ENCODE results near the gene DLAT.

GRCh38 chr11:112086422-112087191 lies 61.4 kb downstream of the DLAT start, which contains the start of the genes SDHD and TIMM8B:
- TF ChIP-seq POLR2AphosphoS5 (IDR thresholded peaks at IDR 0.05) (peak; percentile 94 to 97 (median 95)), POLR2A (IDR thresholded peaks at IDR 0.05) (no peak)
- TF ChIP-seq, protein P1, sequence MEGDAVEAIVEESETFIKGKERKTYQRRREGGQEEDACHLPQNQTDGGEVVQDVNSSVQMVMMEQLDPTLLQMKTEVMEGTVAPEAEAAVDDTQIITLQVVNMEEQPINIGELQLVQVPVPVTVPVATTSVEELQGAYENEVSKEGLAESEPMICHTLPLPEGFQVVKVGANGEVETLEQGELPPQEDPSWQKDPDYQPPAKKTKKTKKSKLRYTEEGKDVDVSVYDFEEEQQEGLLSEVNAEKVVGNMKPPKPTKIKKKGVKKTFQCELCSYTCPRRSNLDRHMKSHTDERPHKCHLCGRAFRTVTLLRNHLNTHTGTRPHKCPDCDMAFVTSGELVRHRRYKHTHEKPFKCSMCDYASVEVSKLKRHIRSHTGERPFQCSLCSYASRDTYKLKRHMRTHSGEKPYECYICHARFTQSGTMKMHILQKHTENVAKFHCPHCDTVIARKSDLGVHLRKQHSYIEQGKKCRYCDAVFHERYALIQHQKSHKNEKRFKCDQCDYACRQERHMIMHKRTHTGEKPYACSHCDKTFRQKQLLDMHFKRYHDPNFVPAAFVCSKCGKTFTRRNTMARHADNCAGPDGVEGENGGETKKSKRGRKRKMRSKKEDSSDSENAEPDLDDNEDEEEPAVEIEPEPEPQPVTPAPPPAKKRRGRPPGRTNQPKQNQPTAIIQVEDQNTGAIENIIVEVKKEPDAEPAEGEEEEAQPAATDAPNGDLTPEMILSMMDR (IDR thresholded peaks at IDR 0.05 in 8 of 11, conservative IDR thresholded peaks at IDR 0.05 in 3 of 11) = peak in 8 of 11 experiments; percentile 7 to 56 (median 45)
